Stimulated activated CD4-positive, alpha-beta T cell treated with anti-CD3 and anti-CD28 coated beads, Interleukin-1b, Interleukin-23, amount 100 ng/mL, for 48 hours (primary cell): Measurements from ENCODE around the gene CHRNB4.

ENCODE experiments used
- DNase-seq: peaks from one replicate; pipeline ENCODE4 v3.0.0-alpha.2; 2020

CHRNB4 gene

DNA sequence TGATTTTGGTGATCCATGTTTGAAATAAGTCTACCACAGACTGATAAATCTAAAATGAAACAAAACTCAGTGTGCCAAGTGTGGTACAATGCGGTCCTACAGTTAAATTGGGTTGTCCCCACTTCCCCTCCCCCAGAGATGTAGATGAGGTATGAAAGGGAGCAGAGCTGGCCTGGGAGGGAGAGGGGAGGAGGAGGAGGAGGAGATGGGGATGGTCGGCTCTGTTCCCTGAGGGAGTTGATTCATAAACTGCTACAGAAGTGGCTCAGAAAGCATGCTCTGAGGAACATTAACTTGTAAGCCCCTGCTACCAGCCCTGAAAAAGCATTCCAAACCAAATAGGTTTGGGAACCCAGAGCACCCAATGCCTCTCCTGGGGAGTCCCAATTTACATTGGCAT lies 28.0 kb upstream of the CHRNB4 start:
- no peak for DNase-seq

DNA sequence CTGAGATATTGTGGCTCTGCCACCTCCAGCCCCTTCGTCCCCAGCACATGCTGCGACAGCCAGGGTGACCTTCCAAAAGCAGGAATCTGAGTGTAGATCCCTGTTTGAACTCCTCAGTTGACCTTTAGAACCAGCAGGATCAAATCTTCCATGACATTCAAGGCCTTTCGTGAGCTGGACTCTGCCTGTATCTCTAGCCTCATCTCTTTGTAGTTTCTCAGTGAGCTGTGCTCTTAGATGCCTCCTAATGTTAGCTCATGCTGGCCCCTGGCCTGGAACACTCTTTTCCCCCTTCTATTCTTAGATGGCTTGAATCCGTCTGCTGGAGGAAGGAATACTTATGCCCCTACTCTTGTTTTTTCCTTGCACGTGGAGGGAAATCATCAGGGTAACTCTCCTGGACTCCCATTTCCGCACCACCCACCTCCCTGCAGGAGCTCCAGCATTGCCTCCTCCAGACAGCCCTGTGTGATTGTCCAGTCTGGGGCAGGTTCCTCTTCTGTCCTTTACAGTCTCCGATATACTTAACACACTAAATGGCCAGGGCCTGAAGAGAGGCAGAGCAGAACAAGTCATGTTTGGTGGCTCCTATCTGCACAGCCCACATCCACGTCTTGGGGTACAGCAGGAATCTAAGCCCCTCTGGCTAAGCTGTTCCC lies 26.7 kb upstream of the CHRNB4 start:
- DNase-seq, result no peak

DNA sequence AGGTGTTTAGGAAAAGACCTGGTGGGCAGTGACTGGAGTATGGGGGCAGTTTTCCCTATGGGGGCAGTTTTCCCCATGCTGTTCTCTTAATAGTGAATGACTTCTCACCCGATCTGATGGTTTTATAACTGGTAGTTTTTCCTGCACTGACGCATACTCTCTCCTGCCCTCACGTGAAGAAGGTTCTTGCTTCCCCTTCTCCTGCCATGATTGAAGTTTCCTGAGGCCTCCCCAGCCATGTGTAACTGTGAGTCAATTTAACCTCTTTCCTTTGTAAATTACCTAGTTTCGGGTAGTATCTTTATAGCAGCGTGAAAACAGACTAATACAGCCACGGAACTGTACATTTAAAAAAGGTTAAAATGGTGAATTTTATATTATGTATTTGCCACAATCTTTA lies 25.0 kb upstream of the CHRNB4 start:
- no peak for DNase-seq

DNA sequence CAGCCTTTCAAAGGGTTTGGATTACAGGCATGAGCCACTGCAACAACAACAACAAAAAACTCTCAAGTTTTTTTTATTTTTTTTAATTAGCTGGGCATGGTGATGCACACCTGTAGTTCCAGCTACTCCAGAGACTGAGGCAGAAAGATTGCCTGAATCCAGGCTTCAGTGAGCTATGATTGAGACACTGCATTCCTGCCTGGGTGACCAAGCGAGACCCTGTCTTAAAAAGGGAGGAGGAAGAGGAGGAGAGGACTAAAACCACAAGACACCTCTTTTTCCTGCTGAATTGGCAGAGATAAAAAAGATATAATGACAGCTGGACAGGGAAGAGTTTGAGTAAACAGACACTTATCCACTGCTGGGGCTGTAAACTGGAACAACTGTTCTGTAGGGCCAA lies 22.7 kb upstream of the CHRNB4 start:
- no peak for DNase-seq

DNA sequence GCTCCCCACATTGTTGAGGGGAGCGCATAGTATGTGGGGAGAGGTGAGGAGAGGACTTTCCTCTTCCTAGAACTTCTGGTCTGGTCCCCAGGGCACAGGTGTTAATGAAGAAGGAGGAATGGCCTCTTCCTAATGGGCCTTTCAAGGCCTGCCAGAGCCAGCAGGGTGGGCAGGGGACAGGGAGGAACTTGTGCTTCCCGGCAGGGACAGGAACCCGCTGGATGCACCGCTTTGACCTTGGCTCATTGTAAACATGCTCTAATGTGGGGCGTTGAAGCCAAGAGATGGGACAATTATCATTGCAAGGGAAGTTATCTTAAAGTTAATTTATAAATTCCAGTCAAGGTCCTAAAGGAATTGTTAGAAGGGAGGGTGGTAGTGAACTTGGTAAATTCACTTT lies 21.0 kb upstream of the CHRNB4 start:
- no peak for DNase-seq

DNA sequence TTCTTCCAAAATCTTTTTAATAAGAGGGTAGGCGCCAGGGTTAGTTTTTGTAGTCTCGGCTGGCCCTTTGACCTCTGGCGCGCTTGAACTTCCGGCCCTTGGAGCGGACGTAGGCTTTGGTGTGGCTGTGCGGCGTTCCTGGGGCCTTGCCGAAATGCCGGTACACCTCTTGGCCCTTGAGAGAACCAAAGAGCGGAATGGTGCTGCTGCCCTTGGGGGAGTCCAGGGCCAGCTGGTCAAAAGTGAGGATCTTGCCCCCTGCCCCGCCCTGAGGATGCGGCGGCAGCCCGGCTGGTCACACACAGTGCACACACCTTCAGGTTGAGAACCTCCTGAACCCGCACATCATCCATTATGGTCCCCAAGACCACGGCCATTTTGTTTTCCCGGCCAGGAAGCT lies 20.0 kb upstream of the CHRNB4 start:
- no peak for DNase-seq

DNA sequence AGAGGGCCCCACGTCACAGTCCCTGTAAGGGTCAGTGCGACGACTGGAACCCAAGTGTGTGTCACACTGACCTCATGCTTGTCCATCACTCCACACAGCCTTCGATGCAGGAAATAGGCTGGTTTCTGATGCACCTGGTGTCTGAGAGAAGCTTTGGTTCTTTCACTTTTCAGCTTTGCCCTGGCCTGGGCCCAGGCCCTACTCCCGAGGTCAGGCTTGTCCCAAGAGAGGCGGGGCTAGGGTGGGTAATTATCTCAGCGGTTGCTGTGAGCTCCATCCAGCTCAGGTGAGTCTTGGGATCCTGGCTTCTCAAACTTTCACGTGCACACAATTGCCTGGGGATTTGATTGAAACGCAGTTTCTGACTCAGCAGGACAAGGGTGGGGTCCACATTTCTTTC lies 19.6 kb upstream of the CHRNB4 start:
- no peak for DNase-seq

DNA sequence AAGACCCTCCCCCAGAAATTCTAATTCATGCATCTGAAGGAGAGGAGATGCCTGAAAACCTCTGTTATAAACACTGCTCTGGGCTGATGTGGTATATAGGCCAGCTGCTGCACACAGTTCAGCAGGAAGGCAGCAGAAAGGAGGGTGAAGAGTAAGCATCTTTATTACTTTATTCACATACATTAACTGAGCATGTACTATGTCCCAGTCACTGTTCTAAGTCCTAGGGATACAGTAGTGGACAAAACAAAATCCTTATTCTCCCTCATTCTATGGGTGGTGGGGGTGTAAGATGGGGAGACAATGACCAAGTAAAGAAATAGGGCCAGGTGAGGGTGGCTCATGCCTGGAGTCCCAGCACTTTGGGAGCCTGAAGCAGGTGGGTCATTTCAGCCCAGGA lies 17.8 kb upstream of the CHRNB4 start:
- DNase-seq, result no peak

DNA sequence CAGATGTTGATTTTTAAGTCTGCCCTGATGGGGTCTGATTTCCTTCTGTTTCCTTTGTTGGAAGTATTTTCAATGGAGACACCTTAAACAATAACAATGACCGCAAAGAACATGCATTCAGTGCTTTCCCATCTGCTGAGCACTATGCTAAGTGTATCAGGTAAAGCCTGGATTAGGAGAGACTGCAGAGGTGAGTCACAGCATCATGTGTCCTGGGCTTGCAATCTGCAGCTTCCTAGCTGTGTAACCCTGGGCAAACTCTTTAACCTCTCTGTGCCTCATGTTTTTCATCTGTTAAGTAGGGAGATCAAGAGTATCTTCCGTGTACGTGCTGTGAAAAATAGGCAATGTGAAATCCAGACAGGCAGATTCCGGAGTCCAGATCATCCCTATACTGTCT lies 13.3 kb upstream of the CHRNB4 start:
- DNase-seq, result no peak

DNA sequence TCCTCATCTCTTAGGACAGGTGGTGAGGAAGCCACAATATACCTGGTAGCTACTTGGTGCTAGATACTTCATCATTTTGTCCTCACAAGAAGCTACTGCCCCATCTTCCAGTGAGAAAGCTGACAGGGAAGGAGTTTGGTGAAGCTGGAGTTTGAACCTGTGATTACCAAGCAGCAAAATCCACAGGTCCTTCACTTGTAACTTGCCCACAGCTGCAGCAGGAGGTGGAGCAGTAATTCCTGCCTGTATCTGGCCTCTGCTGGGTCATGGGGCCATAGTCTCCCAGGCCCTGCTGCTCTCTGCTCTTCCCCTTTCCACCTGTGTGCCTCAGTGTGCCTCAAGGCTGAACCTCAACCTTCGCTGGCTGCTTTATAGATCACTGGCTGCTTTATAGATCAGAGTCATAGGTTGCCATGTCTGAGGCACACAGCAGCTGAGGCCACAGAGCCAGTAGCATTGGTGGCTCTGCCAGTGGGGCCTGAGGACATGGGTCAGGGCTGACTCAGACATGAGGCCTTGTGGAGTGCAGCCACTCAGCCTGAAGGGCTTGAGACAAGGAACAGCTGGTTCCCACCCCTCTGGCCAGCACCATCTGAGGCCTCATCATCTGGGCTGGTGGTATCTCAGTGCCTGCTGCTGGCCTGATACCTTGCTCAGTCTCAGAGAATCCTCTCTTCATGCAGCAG lies 11.1 kb upstream of the CHRNB4 start:
- no peak for DNase-seq

DNA sequence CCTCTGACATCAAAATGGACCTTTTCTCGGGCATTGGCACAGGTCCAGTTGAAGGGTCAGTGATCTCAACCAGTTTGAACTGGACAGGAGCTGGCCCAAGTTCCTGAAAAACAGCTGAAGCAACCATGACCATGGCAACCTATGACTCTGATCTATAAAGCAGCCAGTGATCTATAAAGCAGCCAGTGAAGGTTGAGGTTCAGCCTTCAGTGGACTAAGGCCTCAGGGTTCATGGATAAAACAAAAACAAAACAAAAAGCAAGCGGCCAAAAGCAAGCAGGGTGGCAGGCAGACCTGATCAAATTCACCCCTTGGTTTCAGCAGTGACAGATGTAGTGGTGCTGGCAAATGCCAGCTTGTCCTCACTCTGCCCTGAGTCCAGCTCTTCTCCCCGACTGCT lies 10.0 kb upstream of the CHRNB4 start:
- DNase-seq, result no peak

DNA sequence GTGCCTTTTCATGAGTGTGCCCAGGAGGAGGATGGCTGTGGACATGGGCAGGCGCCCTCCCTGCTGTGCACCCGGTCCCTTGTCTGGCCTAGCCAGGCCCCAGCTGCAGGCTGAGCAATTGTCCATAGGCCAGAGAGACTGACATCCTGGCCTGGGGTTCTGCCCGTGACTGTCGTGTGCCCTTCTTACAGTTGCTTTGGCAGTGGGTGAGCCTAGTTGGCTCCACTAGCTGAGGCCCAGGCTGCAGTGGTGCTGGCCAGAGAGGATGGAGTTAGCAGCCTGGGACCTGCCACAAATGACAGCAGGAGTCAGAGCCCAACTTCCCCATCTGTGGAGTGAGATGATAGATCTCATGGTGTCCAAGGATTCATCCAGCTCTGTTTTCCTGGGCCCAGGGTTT lies 9.0 kb upstream of the CHRNB4 start:
- no peak for DNase-seq

DNA sequence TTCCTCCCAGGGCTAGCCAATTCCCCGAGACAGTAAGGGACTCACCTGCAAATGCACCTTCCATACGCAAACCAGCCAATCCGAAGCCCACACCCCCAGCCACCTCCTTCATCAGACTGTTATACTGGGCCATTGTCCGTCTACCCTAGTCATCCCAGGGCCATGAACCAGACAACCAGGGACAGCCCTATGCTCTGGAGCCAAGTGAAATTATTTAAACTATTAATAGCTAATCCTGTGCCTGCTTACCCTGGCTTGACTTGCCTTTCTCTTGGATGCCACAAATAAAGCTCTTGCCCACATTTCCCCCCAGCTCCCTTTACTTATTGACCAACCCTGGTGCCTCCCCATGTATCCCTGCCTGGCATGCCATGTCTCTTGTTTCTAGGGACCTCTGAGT lies 4.0 kb upstream of the CHRNB4 start:
- DNase-seq, result no peak

DNA sequence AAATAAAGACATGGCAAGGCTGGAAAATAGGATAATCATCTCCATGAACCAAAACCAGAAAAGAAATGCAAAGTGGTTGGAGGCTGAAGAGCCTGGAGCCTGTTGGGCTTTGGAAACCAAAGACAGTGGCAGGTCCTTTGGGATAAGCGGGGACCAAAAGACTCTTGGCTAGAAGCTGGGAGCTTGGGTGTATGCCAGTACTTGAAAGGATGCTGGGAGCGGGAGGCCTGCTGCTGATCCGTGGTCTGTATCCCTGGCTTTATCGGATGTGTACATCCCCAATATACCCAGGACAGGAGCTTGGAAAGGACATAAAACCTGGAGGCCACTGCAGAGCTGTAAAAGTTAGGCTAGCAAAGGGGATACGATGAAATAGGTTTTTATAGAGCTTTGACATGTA lies 1.3 kb upstream of the CHRNB4 start:
- DNase-seq, result no peak

DNA sequence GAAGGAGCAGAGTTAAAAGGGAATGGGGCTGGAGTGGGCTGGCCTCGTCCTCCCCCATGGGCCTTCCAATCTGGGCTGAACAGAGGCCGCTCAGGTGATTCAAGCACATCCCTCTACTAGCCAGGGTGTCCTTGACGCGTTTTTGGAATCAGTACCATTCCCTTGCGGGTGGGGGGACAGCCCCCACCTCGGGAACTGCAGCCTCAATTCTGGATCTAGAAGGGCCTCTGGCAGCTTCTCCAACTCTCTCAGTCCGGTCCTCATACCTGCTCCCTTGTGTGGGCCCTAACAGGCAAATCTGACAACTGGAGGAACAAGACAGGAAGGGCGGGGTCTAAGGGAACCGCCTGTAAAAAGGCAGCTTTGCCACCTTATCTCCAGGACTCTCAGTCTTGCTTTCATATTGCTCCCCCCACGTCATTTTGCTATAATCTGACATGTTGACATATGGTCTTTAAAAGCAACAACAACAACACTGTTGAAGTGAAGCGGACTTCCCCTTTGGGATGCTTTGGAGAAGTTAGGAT lies 802 bp upstream of the CHRNB4 start:
- no peak for DNase-seq

DNA sequence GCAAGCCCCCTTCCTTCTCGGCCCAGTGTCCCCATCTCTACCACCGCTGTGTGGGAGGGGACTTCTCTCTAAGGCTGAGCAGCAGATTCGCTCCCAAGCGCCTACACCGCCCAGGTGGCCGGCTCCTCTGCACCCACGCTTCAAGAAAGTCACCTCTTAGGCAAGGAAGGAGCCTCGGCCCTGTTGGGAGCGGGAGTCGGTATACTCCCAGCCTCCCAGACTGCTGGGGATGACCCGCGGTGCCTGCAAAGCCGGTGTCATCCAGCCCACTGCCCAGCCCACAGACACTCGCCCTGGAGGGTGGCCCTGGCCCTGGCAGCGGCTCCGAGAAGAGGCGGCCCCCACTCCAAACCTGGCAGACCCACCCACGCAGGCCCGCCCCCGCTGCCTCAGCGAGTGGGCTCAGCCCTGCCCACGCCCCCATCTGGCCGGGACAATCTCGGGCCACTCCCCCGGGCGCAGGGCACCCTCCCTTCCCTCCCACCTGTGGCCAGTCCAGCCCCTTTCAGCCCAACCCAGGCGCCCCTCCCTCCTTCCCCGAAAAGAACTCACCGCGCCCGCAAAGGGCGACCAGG lies 396 bp downstream of the CHRNB4 start:
- no peak for DNase-seq

DNA sequence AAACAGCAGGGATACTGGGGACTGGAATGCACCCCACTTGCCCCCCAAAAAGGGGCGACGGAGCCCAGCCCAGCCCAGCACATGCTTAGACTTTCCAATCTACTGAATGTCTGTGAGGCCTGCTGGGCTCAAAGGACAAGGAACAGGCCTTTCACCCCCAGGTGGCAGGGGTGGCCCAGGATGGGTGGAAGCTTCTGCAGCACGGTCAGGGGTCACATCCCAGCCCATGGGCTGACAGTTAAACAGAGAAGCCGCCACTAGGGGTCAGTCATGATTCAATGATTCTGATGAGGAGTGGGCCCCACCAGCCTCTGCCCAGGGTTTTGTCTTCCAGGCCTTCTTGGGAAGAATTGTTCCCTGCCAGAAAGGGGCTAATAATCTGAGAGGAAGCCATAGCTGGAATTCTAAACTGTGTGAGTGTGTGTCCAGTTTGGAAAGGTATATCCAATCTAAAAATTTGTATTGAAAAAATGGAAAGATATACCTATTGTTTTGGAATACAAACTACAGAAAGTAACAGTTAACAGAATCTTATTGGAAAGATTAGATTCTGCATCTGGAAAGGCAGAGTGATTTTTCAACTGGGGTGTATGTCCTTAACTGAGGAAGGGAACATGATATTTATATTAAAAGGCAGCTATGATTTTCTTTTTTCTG lies 2.2 kb downstream of the CHRNB4 start:
- DNase-seq, result peak; percentile 36

DNA sequence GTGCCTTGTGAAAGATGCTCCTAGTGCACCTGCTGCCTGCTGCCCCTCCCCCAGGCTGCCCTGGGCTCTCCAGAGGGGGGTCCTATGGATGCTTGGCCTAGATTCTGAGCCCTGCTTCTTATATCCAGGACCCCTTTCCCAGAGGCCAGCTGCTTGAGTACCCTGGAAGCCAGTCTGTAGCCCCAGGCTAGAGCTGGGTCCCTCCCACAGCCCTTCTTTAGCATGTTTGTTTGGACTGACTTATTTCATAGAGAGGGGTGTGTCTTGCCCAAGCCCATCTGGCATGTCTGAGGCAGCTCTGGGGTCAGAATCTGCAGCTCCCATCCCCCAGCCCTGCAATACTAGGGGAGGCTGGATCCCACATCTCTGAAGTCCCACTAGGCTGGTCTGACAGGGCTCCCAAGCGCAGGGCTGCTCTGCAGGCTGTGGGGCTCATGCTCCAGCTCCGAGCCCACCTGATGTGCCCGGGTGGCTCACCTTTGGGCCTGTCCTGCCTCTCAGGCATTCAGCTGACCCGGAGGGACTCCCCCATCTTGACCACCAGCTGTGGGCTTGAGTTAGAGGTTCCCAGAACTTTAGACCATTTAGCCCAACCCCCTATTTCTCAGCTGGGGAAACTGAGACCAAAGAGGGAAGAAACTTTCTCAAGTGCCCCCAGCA lies 3.1 kb downstream of the CHRNB4 start:
- no peak for DNase-seq

DNA sequence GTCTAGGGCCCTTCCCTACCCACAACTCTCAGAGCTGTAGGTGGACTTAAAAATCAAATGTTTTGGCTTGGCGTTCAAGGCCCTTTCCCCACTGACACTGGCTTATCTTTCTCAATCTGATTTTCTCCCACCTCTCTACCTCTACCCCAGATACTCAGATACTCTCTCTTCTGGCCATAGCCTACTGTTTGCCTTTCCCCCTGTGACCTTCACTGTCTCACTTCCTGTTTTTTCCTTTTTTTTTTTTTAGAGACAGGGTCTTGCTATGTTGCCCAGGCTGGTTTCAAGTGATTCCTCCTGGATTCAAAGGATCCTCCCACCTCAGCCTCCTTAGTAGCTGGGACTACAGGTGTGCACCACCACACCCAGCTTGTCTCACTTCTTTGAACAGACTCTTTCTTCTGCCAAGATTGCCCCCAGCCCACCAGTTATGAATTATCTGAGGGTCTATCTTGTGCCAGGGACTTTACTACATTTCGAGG lies 4.6 kb downstream of the CHRNB4 start:
- no peak for DNase-seq

DNA sequence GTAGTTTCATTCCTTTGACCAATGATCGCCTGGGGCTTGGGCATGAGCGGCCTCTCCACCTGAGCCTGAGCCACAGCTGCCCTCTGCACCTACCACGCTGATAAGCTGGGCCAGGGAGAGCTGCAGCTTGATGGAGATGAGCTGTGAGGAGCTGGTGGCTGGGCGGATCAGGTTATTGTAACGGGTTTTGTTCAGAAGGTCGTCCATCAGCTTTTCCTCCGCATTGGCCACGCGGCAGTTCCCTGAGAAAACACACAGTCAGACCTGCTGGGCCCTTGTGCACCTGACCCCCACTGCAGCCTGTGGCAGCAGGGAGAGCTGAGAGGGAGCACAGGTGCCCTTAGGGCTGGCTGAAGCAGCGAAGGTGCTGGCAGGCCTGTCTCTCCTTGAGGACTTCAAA lies 5.7 kb downstream of the CHRNB4 start:
- no peak for DNase-seq

DNA sequence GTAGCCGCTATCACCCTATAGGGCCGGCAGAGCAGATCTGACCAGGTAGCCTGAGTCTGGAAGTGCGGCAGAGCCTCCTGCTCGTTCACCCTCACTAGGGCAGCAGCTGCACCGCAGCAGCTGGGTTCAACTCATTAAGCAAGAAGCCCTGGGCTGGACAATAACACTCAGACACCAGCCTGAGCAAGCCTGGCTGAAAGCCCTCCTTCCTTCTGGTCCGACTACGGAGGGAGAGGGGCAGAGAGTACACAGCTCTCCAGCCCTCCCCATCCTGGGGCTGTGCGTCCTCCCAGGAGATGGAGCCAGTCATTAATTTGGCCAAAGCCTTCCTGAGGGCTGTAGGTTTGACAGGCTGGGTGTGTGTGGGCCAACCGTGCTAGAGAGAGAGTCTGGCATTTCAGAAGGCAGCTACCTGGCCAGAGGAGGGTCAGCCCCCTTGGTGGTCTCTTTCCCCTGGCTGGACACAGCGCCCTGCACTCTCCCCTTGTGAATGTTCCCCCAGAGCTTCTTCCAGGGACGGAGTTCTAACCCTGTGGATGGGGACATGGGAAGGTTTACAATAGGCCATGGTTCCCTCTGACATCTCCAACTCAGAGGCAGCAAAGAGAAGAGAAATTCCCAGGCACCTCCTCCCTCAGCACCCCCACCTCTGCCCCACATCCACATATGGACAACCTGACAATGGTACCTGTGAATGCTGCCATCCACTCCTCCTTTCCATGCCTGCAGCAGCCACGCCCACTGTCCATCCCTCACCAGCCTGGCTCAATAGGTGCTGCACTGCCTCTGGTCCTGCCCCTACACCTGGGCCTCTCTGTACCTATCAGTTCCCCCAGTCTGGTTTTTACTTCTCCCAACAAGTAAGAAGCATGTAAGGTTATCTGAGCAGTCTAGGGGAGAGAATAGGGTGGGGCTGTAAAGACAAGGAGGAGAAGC lies 6.5 kb downstream of the CHRNB4 start:
- DNase-seq, result no peak

DNA sequence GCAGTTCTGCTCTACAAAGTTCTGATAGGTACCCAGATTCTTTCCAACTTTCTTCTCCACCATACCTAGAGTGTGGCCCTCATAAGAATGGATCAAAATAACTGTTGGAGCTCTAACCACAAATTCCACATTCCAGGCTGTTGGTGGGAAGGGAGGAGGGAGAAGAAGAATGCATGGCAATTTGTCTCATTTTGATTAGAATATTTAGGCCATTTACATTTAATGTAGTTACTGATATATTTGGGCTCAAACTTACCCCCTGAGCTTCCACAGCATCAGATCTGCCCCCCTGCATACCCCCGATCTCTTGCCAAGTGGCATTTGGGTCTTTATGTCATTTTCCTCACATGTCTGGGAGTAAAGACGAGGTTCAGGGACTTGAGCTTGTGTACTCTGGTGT lies 7.7 kb downstream of the CHRNB4 start:
- DNase-seq, result no peak
